B cell (primary cell): Measurements from ENCODE around the gene LRRC15. TPM values are rescaled to one million over a fixed set of nuclear protein-coding genes. Genes with fewer than 3 reads are reported as not detected.

Experiments
- ATAC-seq: fragments of 200-7000 bp; cut with Tn5 transposase; one replicate; pipeline ENCODE4 v1.10.0; 2021; ENCODE audit warnings: low read depth, mild to moderate bottlenecking, moderate number of reproducible peaks, moderate library complexity
- CTCF ChIA-PET: fragments of 350-600 bp; sonication (Branson Sonifier 250); formaldehyde crosslinking; loops from one replicate; lab custom pipeline; 2021; ENCODE audit warnings: antibody characterized with exemption, inconsistent platforms; lab: Charles Lee
- POLR2A ChIA-PET: fragments of 350-600 bp; sonication (Branson Sonifier 250); formaldehyde crosslinking; loops from one replicate; lab custom pipeline; 2021; ENCODE audit warnings: antibody characterized with exemption; lab: Charles Lee
- DNase-seq: peaks from one replicate; pipeline ENCODE4 v3.0.0; 2013
- H2AFZ ChIP-seq: 2 replicates; pipeline ENCODE4 v1.6.1; 2012; ENCODE audit warnings: mild to moderate bottlenecking, low read depth, low read length; ENCODE audit not compliant: insufficient read depth, poor library complexity, severe bottlenecking
- H3K27ac ChIP-seq, 2 donors: 1 replicate in 1 of 2; 2 replicates in 1 of 2; pipeline ENCODE4 v1.5.1; 2012 to 2013; ENCODE audit warnings: low read length in 2 of 2, mild to moderate bottlenecking in 2 of 2, moderate library complexity in 1 of 2
- H3K27me3 ChIP-seq, 4 experiments: fragments of 200-600 bp in 1 of 4; sonication (generic) in 1 of 4; replicated peaks in 1 of 4; 1 replicate in 2 of 4; 2 replicates in 2 of 4; pipeline versions ENCODE4 v1.6.1 to v1.7.0; 2013 to 2016; ENCODE audit warnings: low read length in 3 of 4, mild to moderate bottlenecking in 2 of 4, mixed read lengths in 1 of 4, moderate library complexity in 1 of 4; ENCODE audit not compliant: insufficient read depth in 4 of 4, control insufficient read depth in 3 of 4; ENCODE audit errors: control extremely low read depth in 1 of 4
- H3K36me3 ChIP-seq, 2 experiments: replicated peaks in 1 of 2; 1 replicate in 1 of 2; 2 replicates in 1 of 2; pipeline versions ENCODE4 v1.6.1 to v1.7.1; 2013; ENCODE audit warnings: low read length in 1 of 2; ENCODE audit not compliant: insufficient read depth in 2 of 2, control insufficient read depth in 1 of 2; ENCODE audit errors: control extremely low read depth in 1 of 2, extremely low read depth in 1 of 2
- H3K4me1 ChIP-seq, 2 donors: fragments of 200-600 bp in 1 of 2; sonication (generic) in 1 of 2; 1 replicate in 1 of 2; 2 replicates in 1 of 2; pipeline versions ENCODE4 v1.5.1 to v1.6.1; 2013 to 2017; ENCODE audit warnings: low read length in 2 of 2; ENCODE audit not compliant: control insufficient read depth in 2 of 2, insufficient read depth in 2 of 2
- H3K4me2 ChIP-seq: replicated peaks from 2 replicates; pipeline ENCODE3; 2012; ENCODE audit warnings: mild to moderate bottlenecking, low read depth, low read length; ENCODE audit not compliant: poor library complexity, severe bottlenecking
- H3K4me3 ChIP-seq, 5 experiments: fragments of 200-600 bp in 1 of 5; sonication (generic) in 1 of 5; 1 replicate in 3 of 5; 2 replicates in 2 of 5; pipeline versions ENCODE4 v1.5.1 to v1.7.0; 2011 to 2016; ENCODE audit warnings: low read length in 4 of 5, mild to moderate bottlenecking in 4 of 5, low read depth in 2 of 5, control low read depth in 1 of 5, moderate library complexity in 1 of 5; ENCODE audit not compliant: insufficient read depth in 1 of 5; ENCODE audit errors: control extremely low read depth in 1 of 5, extremely low read depth in 1 of 5
- H3K79me2 ChIP-seq: fragments of 200-600 bp; sonication (generic); one replicate; pipeline ENCODE4 v1.6.0; 2016; ENCODE audit warnings: low read length; ENCODE audit not compliant: control insufficient read depth, insufficient read depth
- H3K9ac ChIP-seq: fragments of 200-600 bp; sonication (generic); 2 replicates; pipeline ENCODE4 v1.6.1; 2017; ENCODE audit warnings: mild to moderate bottlenecking, low read length, moderate library complexity
- H3K9me3 ChIP-seq, 3 donors: one replicate each; pipeline versions ENCODE4 v1.6.1 to v1.7.1; 2013; ENCODE audit warnings: low read length in 2 of 3; ENCODE audit not compliant: control insufficient read depth in 2 of 3, insufficient read depth in 1 of 3; ENCODE audit errors: control extremely low read depth in 1 of 3
- H4K20me1 ChIP-seq: 2 replicates; pipeline ENCODE4 v1.6.0; 2012; ENCODE audit warnings: mild to moderate bottlenecking, low read length; ENCODE audit not compliant: insufficient read depth, control insufficient read depth, poor library complexity, severe bottlenecking
- H3K27ac Mint-ChIP-seq: one replicate; pipeline ENCODE4 v1.8.0; 2021; ENCODE audit warnings: mixed read lengths
- H3K27me3 Mint-ChIP-seq: one replicate; pipeline ENCODE4 v1.8.0; 2021; ENCODE audit warnings: mixed read lengths
- H3K4me1 Mint-ChIP-seq: one replicate; pipeline ENCODE4 v1.8.0; 2021; ENCODE audit warnings: mixed read lengths
- H3K4me3 Mint-ChIP-seq: one replicate; pipeline ENCODE4 v1.8.0; 2021; ENCODE audit warnings: mixed read lengths
- H3K9me3 Mint-ChIP-seq: one replicate; pipeline ENCODE4 v1.8.0; 2022; ENCODE audit warnings: mixed read lengths; ENCODE audit not compliant: insufficient read depth
- CTCF ChIP-seq: fragments of 200-600 bp; IDR thresholded peaks from one replicate; pipeline ENCODE4 v1.8.0; 2022; ENCODE audit warnings: antibody characterized with exemption, mild to moderate bottlenecking
- EZH2 ChIP-seq: IDR thresholded peaks from 2 replicates; pipeline ENCODE4 v1.6.1; 2012; ENCODE audit warnings: borderline replicate concordance, low read depth, mild to moderate bottlenecking, moderate library complexity, low read length; ENCODE audit not compliant: insufficient read depth, poor library complexity, severe bottlenecking
- WGBS: methylation state at CpG from one replicate; pipeline ENCODE4 v1.1.5; 2013; ENCODE audit warnings: missing lambda C conversion rate; ENCODE audit not compliant: insufficient coverage; 5-methylcytosine and 5-hydroxymethylcytosine counted together
- intact Hi-C: fragments of 100-400 bp; cut with micrococcal nuclease; formaldehyde crosslinking; loops from one replicate; pipeline ENCODE4 v1.10.0; 2022
- polyA plus RNA-seq: library from polyadenylated mRNA; depleted of rRNA; stranded (reverse); fragments of >200 nt; gene quantifications from 2 replicates; pipeline ENCODE4 v1.2.3, GENCODE V29; 2012
- total RNA-seq, 2 donors: library from RNA; stranded (reverse); fragments of 120-200 nt in 1 of 2; gene quantifications; 1 replicate in 1 of 2; 2 replicates in 1 of 2; pipeline versions ENCODE4 v1.2.3 to v1.2.4, GENCODE V29; 2013 to 2022

The LRRC15 gene
- total and polyA plus RNA-seq, 2 donors (not counting 1 experiment from before 2014, with no cell fraction given), result not detected

- Histone ChIP-seq H2AFZ (no peak overlapping the region), H3K79me2 (no peaks in the 10 kb centered on the region), H3K36me3 (no peaks in the 10 kb centered on the region), H3K4me2 (no peak overlapping the region), H3K9me3 (peaks cover 0 to 32% (median 12%) of the 10 kb centered on the region in 3 donors), H3K4me3 (no peak overlapping the region), H3K9ac (no peak overlapping the region), H3K27ac (no peak overlapping the region), H3K4me1 (peaks cover 10 to 11% of the 10 kb centered on the region in 2 donors), H4K20me1 (no peaks in the 10 kb centered on the region), H3K27me3 (peaks cover 0 to 38% (median 8%) of the 10 kb centered on the region in 4 experiments)
- intact Hi-C loops, result no loop called here
- H3K4me3 Mint-ChIP-seq, result peak overlapping the region; percentile 14
- ATAC-seq, result no peak
- TF ChIP-seq CTCF (no peak), EZH2 (no peak)
- peaks cover 28% of the 10 kb centered on the region for H3K27me3 Mint-ChIP-seq
- CTCF ChIA-PET, result interaction anchor here (1.1 to 1.4 kb wide), 3 partner anchors 12 to 541 kb away, joined by 4 to 6 read pairs (median 4); no protein-coding TSS in a partner anchor
- H3K9me3 Mint-ChIP-seq, result peaks cover 2% of the 10 kb centered on the region
- DNase-seq, result no peak
- H3K27ac Mint-ChIP-seq, result no peak overlapping the region
- H3K4me1 Mint-ChIP-seq, result peaks cover 3% of the 10 kb centered on the region
- WGBS, result 87% methylated on average over 19 of the region's 26 CpGs
- POLR2A ChIA-PET, result no interaction called here
Measured at GRCh38 chr3:194321693-194322640, 47.6 kb downstream of the LRRC15 start.
